ENCODE results near the gene MOGAT3.

- TF ChIP-seq CTCF (conservative IDR thresholded peaks at IDR 0.05; ENCODE audit: low read depth in 2 of 2), result no peak
- no peak for TF ChIP-seq POLR2AphosphoS5 (IDR thresholded peaks at IDR 0.05; ENCODE audit: low read depth)
- no peak for TF ChIP-seq REST (IDR thresholded peaks at IDR 0.05; ENCODE audit: unreplicated experiment)
- TF ChIP-seq EZH2phosphoT487 (IDR thresholded peaks at IDR 0.05; ENCODE audit: unreplicated experiment), result no peak
Observed at GRCh38 chr7:101216001-101216859, 15.4 kb upstream of the MOGAT3 start.
